HepG2 (cell line): ENCODE results near the gene PLCL2. TPM values are rescaled to one million over a fixed set of nuclear protein-coding genes. Genes with fewer than 3 reads are reported as not detected.

Experiments used
- ATAC-seq: fragments of 200-7000 bp; cut with Tn5 transposase; 3 replicates; pipeline ENCODE4 v1.9.1; 2020; ENCODE audit warnings: mild to moderate bottlenecking, moderate library complexity
- BruUV-seq: library from RNA; stranded (reverse); fragments of 400-500 nt; replicated peaks from 2 replicates; lab custom pipeline; 2021; lab: Mats Ljungman, UMichigan
- CTCF ChIA-PET: fragments of 300-600 bp; formaldehyde crosslinking; extraction: SDS; loops from one replicate; lab custom pipeline; 2021; ENCODE audit warnings: low total read pairs, inconsistent platforms, low intra/inter-chr PET ratio; lab: Yijun Ruan, JAX
- POLR2A ChIA-PET: fragments of 350-600 bp; sonication (Branson Sonifier 250); formaldehyde crosslinking; loops from one replicate; lab custom pipeline; 2020; ENCODE audit warnings: antibody characterized with exemption, inconsistent platforms; lab: Yijun Ruan, JAX
- DNase-seq: peaks from one replicate; pipeline ENCODE4 v3.0.0-alpha.2; 2015; ENCODE audit warnings: low spot score
- FAIRE-seq: peaks from 3 replicates; lab custom pipeline; 2011; peaks lifted over from hg19 to GRCh38; lab: Jason Lieb, UNC
- H2AFZ ChIP-seq: one replicate; pipeline ENCODE4 v1.6.1; 2011; ENCODE audit warnings: low read length, inconsistent platforms
- H3K27ac ChIP-seq: fragments of 300-600 bp; 3 replicates; pipeline ENCODE4 v1.8.0; 2011; ENCODE audit warnings: mixed run types, mild to moderate bottlenecking, mixed read lengths, low read length, inconsistent platforms; ENCODE audit not compliant: insufficient read depth; ENCODE audit errors: extremely low read length
- H3K27me3 ChIP-seq, 2 experiments: fragments of 200-600 bp in 1 of 2; 2 replicates in 1 of 2; 3 replicates in 1 of 2; pipeline versions ENCODE4 v1.6.0 to v1.8.0; 2011; ENCODE audit warnings: low read length in 2 of 2, mild to moderate bottlenecking in 2 of 2, moderate library complexity in 2 of 2, inconsistent platforms in 1 of 2; ENCODE audit not compliant: insufficient read depth in 2 of 2, control insufficient read depth in 1 of 2
- H3K36me3 ChIP-seq, 2 experiments: fragments of 200-600 bp in 1 of 2; replicated peaks in 1 of 2; 2 replicates in 1 of 2; 3 replicates in 1 of 2; pipeline versions ENCODE4 v1.5.1 to v1.8.0; 2011; ENCODE audit warnings: low read length in 2 of 2, inconsistent platforms in 1 of 2; ENCODE audit not compliant: insufficient read depth in 2 of 2, control insufficient read depth in 1 of 2
- H3K4me1 ChIP-seq: 2 replicates; pipeline ENCODE4 v1.5.1; 2012; ENCODE audit warnings: low read length, inconsistent platforms; ENCODE audit not compliant: insufficient read depth
- H3K4me2 ChIP-seq: 2 replicates; pipeline ENCODE4 v1.6.0; 2011; ENCODE audit warnings: low read depth, low read length, inconsistent platforms
- H3K4me3 ChIP-seq, 3 experiments: fragments of 200-600 bp in 1 of 3; sonication (generic), shearing (Covaris generic) in 1 of 3; replicated peaks in 1 of 3; 2 replicates each; pipeline ENCODE4 v1.5.1; 2011 to 2016; ENCODE audit warnings: low read length in 3 of 3, inconsistent platforms in 2 of 3, low read depth in 2 of 3, mild to moderate bottlenecking in 2 of 3, control low read depth in 1 of 3, mixed read lengths in 1 of 3; ENCODE audit not compliant: insufficient read depth in 1 of 3
- H3K79me2 ChIP-seq: one replicate; pipeline ENCODE4 v1.6.1; 2011; ENCODE audit warnings: low read length, inconsistent platforms; ENCODE audit not compliant: insufficient read depth
- H3K9ac ChIP-seq: 2 replicates; pipeline ENCODE4 v1.6.0; 2011; ENCODE audit warnings: mild to moderate bottlenecking, low read depth, low read length, inconsistent platforms; ENCODE audit not compliant: insufficient read depth
- H3K9me3 ChIP-seq: 2 replicates; pipeline ENCODE4 v1.5.1; 2012; ENCODE audit warnings: mild to moderate bottlenecking, low read length
- H4K20me1 ChIP-seq: 2 replicates; pipeline ENCODE4 v1.6.0; 2011; ENCODE audit warnings: inconsistent platforms, mild to moderate bottlenecking, low read length, moderate library complexity; ENCODE audit not compliant: insufficient read depth
- ATF1 ChIP-seq: IDR thresholded peaks from 2 replicates; pipeline ENCODE4 v1.6.1; 2016; ENCODE audit warnings: mild to moderate bottlenecking, control low read depth
- CREB1 ChIP-seq, 2 experiments: fragments of 450-650 bp in 1 of 2; IDR thresholded peaks; 2 replicates each; pipeline ENCODE4 v1.6.1; 2016 to 2017; ENCODE audit warnings: control low read depth in 1 of 2, mild to moderate bottlenecking in 1 of 2, missing compliant biosample characterization in 1 of 2, missing genetic modification characterization in 1 of 2
- CSRNP1 ChIP-seq: sonication (generic); formaldehyde crosslinking; IDR thresholded peaks from 2 replicates; pipeline ENCODE4 v1.8.1; 2023; ENCODE audit warnings: mild to moderate bottlenecking, missing genetic modification reagents
- DNMT3B ChIP-seq: conservative IDR thresholded peaks from 2 replicates; pipeline ENCODE4 v1.6.1; 2016; ENCODE audit warnings: missing biosample characterization, control low read depth
- IKZF1 ChIP-seq: fragments of 450-650 bp; IDR thresholded peaks from 2 replicates; pipeline ENCODE4 v1.7.1; 2016
- MAFG ChIP-seq: sonication (generic); formaldehyde crosslinking; IDR thresholded peaks from 2 replicates; pipeline ENCODE4 v1.5.1; 2020; ENCODE audit warnings: mild to moderate bottlenecking, missing genetic modification reagents
- NAIF1 ChIP-seq: sonication (generic); formaldehyde crosslinking; IDR thresholded peaks from 2 replicates; pipeline ENCODE4 v1.5.0; 2020; ENCODE audit warnings: mild to moderate bottlenecking, missing genetic modification reagents, borderline replicate concordance
- PHF20 ChIP-seq: sonication (generic); formaldehyde crosslinking; IDR thresholded peaks from 2 replicates; pipeline ENCODE4 v1.5.0; 2020; ENCODE audit warnings: mild to moderate bottlenecking, missing genetic modification reagents
- SKIL ChIP-seq: sonication (generic); formaldehyde crosslinking; IDR thresholded peaks from 2 replicates; pipeline ENCODE4 v1.8.0; 2022; ENCODE audit warnings: missing genetic modification reagents, mild to moderate bottlenecking, moderate library complexity, borderline replicate concordance
- SRY ChIP-seq: sonication (generic); formaldehyde crosslinking; IDR thresholded peaks from 2 replicates; pipeline ENCODE4 v1.8.0; 2022; ENCODE audit warnings: mild to moderate bottlenecking, missing genetic modification reagents
- THAP7 ChIP-seq: sonication (generic); formaldehyde crosslinking; IDR thresholded peaks from 2 replicates; pipeline ENCODE4 v1.8.1; 2023; ENCODE audit warnings: mild to moderate bottlenecking, missing genetic modification reagents
- ZFP82 ChIP-seq: sonication (generic); formaldehyde crosslinking; IDR thresholded peaks from 2 replicates; pipeline ENCODE4 v1.5.1; 2020; ENCODE audit warnings: mild to moderate bottlenecking, missing genetic modification reagents, borderline replicate concordance
- ZNF18 ChIP-seq: sonication (generic); formaldehyde crosslinking; IDR thresholded peaks from 2 replicates; pipeline ENCODE4 v1.8.0; 2022; ENCODE audit warnings: mild to moderate bottlenecking, missing genetic modification reagents; ENCODE audit not compliant: insufficient replicate concordance
- ZNF264 ChIP-seq: sonication (generic); formaldehyde crosslinking; IDR thresholded peaks from 2 replicates; pipeline ENCODE4 v1.4.0; 2020; ENCODE audit warnings: missing genetic modification reagents
- ZNF33A ChIP-seq: sonication (generic); formaldehyde crosslinking; IDR thresholded peaks from 2 replicates; pipeline ENCODE4 v1.5.1; 2020; ENCODE audit warnings: missing genetic modification reagents, mild to moderate bottlenecking, moderate library complexity, borderline replicate concordance
- ZNF44 ChIP-seq: sonication (generic); formaldehyde crosslinking; IDR thresholded peaks from 2 replicates; pipeline ENCODE4 v1.5.1; 2020; ENCODE audit warnings: mild to moderate bottlenecking, missing genetic modification reagents
- ZNF549 ChIP-seq: sonication (generic); formaldehyde crosslinking; IDR thresholded peaks from 2 replicates; pipeline ENCODE4 v1.5.0; 2020; ENCODE audit warnings: missing genetic modification reagents
- ZNF839 ChIP-seq: sonication (generic); formaldehyde crosslinking; IDR thresholded peaks from 2 replicates; pipeline ENCODE4 v1.4.0; 2020; ENCODE audit warnings: missing genetic modification reagents, mild to moderate bottlenecking, borderline replicate concordance
- ZSCAN9 ChIP-seq: IDR thresholded peaks from 2 replicates; pipeline ENCODE4 v1.6.1; 2016; ENCODE audit warnings: borderline replicate concordance
- WGBS: methylation state at CpG from one replicate; pipeline ENCODE4 v1.1.6; 2017; ENCODE audit warnings: low lambda C conversion rate; 5-methylcytosine and 5-hydroxymethylcytosine counted together
- in situ Hi-C: cut with HindIII; loops from 2 replicates; pipeline ENCODE4 v1.10.0; 2017; ENCODE audit warnings: low pct_unique_long_range_greater_than_20kb; ENCODE audit not compliant: extremely low pct_ligation_motif_present
- intact Hi-C: fragments of 100-400 bp; cut with micrococcal nuclease; formaldehyde crosslinking; loops from one replicate; pipeline ENCODE4 v1.10.0; 2022; ENCODE audit not compliant: unreplicated experiment
- polyA plus RNA-seq, 8 experiments: library from polyadenylated mRNA; depleted of rRNA in 3 of 8; stranded (reverse) in 7 of 8; unstranded in 1 of 8; fragments of >200 nt; fragmentation: Illumina TruSeq in 4 of 8; extraction: Trizol in 4 of 8; gene quantifications; 2 replicates each; pipeline versions ENCODE4 v1.2.1 to v1.2.3, GENCODE V29; 2011 to 2016; ENCODE audit warnings: low read depth in 4 of 8, missing spikeins in 1 of 8, mixed read lengths in 1 of 8; ENCODE audit not compliant: insufficient read depth in 1 of 8
- total RNA-seq, 5 experiments: library from RNA; depleted of rRNA; stranded (reverse); fragments of >200 nt; fragmentation: Illumina TruSeq; extraction: Trizol; gene quantifications; 2 replicates each; pipeline ENCODE4 v1.2.3, GENCODE V29; 2016; ENCODE audit warnings: low read depth in 1 of 5

The PLCL2 gene
- total and polyA plus RNA-seq, 2 of the 13 experiments (the other 11 are each of a cell fraction or from before 2014, with no cell fraction given): not detected

GRCh38 chr3:17088602-17089313 is 204.0 kb downstream of the PLCL2 start:
- Histone ChIP-seq H3K79me2 (no peaks in the 10 kb centered on the region), H3K36me3 (no peaks in the 10 kb centered on the region), H3K9ac (no peak overlapping the region), H3K27ac (no peak overlapping the region), H3K27me3 (peaks cover 0 to 14% of the 10 kb centered on the region in 2 experiments; a peak in 2 of 5 replicates), H2AFZ (no peak overlapping the region), H3K4me3 (no peak overlapping the region), H4K20me1 (no peaks in the 10 kb centered on the region), H3K4me2 (no peak overlapping the region), H3K4me1 (no peaks in the 10 kb centered on the region), H3K9me3 (no peaks in the 10 kb centered on the region)
- FAIRE-seq (no peak), DNase-seq (no peak), ATAC-seq (no peak)
- in situ Hi-C loops (no loop called here), intact Hi-C loops (no loop called here)
- whole genome bisulfite sequencing: 3% methylated on average over 6 of the region's 6 CpGs
- no TSS peak for BruUV-seq
- POLR2A ChIA-PET: no interaction called here
- CTCF ChIA-PET: no interaction called here
- TF ChIP-seq NAIF1 (no peak), PHF20 (CRISPR knock-in tag) (no peak), ZNF33A (CRISPR knock-in tag) (no peak), ZNF44 (CRISPR knock-in tag) (no peak), ZNF264 (no peak), CREB1 (IDR thresholded peaks at IDR 0.05) (no peak), CREB1 (CRISPR knock-in tag; IDR thresholded peaks at IDR 0.05) (no peak), SRY (CRISPR knock-in tag) (no peak), CSRNP1 (no peak), DNMT3B (CRISPR knock-in tag) (no peak), ZNF18 (no peak), ZFP82 (no peak), ZNF549 (CRISPR knock-in tag) (no peak), MAFG (CRISPR knock-in tag) (no peak), SKIL (CRISPR knock-in tag) (no peak), ZSCAN9 (CRISPR knock-in tag) (no peak), ATF1 (CRISPR knock-in tag) (no peak), ZNF839 (CRISPR knock-in tag) (no peak), THAP7 (no peak), IKZF1 (no peak)
